T-helper 2 cell treated with Interferon-gamma antibody and Interleukin-4, amounts not matched to agents 5 μg/mL and 100 μg/mL, for 36 hours (primary cell): ENCODE data around the gene LSM14B.
"Not testable (repeated sequence)": the region's sequence is repeated elsewhere in the genome, so short reads cannot be mapped to it uniquely, and the experiment has no call there.

Experiments used
- DNase-seq: peaks from one replicate; pipeline ENCODE4 v3.0.0; 2021; ENCODE audit warnings: low spot score
- H3K27ac Mint-ChIP-seq: one replicate; pipeline ENCODE4 v1.8.0; 2021; ENCODE audit warnings: mild to moderate bottlenecking, mixed read lengths
- H3K27me3 Mint-ChIP-seq: one replicate; pipeline ENCODE4 v1.8.0; 2021; ENCODE audit warnings: low read depth, mixed read lengths
- H3K36me3 Mint-ChIP-seq: one replicate; pipeline ENCODE4 v1.8.0; 2021; ENCODE audit warnings: low read depth, mixed read lengths
- H3K4me1 Mint-ChIP-seq: one replicate; pipeline ENCODE4 v1.8.0; 2021; ENCODE audit warnings: low read depth, mixed read lengths
- H3K4me3 Mint-ChIP-seq: one replicate; pipeline ENCODE4 v1.8.0; 2022; ENCODE audit warnings: mild to moderate bottlenecking, moderate library complexity, mixed read lengths
- H3K9me3 Mint-ChIP-seq: one replicate; pipeline ENCODE4 v1.8.0; 2021; ENCODE audit warnings: mixed read lengths

LSM14B gene

GRCh38 chr20:62101078-62101477 lies 21.2 kb upstream of the LSM14B start:
- DNase-seq: no peak
- Mint-ChIP-seq H3K4me3 (no peak overlapping the region), H3K27me3 (no peaks in the 10 kb centered on the region), H3K36me3 (peaks cover 4% of the 10 kb centered on the region), H3K9me3 (peaks cover 36% of the 10 kb centered on the region), H3K27ac (no peak overlapping the region), H3K4me1 (no peaks in the 10 kb centered on the region)

GRCh38 chr20:62103508-62104233 lies 18.6 kb upstream of the LSM14B start:
- H3K4me3 Mint-ChIP-seq: no peak overlapping the region
- peaks cover 58% of the 10 kb centered on the region for H3K9me3 Mint-ChIP-seq
- H3K27me3 Mint-ChIP-seq: no peaks in the 10 kb centered on the region
- H3K36me3 Mint-ChIP-seq: peaks cover 6% of the 10 kb centered on the region
- DNase-seq: no peak
- H3K27ac Mint-ChIP-seq: no peak overlapping the region
- no peaks in the 10 kb centered on the region for H3K4me1 Mint-ChIP-seq

- Mint-ChIP-seq H3K27me3 (no peaks in the 10 kb centered on the region), H3K4me3 (no peak overlapping the region), H3K9me3 (peaks cover 65% of the 10 kb centered on the region), H3K27ac (no peak overlapping the region), H3K4me1 (no peaks in the 10 kb centered on the region), H3K36me3 (peaks cover 10% of the 10 kb centered on the region)
- DNase-seq: no peak
Measured at GRCh38 chr20:62104234-62104789, 18.0 kb upstream of the LSM14B start.

- Mint-ChIP-seq H3K27ac (no peak overlapping the region), H3K4me3 (no peak overlapping the region), H3K36me3 (peaks cover 10% of the 10 kb centered on the region), H3K27me3 (no peaks in the 10 kb centered on the region), H3K4me1 (no peaks in the 10 kb centered on the region), H3K9me3 (peaks cover 63% of the 10 kb centered on the region)
- no peak for DNase-seq
Measured at GRCh38 chr20:62104791-62105345, 17.4 kb upstream of the LSM14B start.

- Mint-ChIP-seq H3K4me1 (no peaks in the 10 kb centered on the region), H3K27ac (no peak overlapping the region), H3K27me3 (no peaks in the 10 kb centered on the region), H3K4me3 (no peak overlapping the region), H3K36me3 (peaks cover 10% of the 10 kb centered on the region), H3K9me3 (peaks cover 62% of the 10 kb centered on the region)
- no peak for DNase-seq
Measured at GRCh38 chr20:62105592-62105991, 16.7 kb upstream of the LSM14B start.

GRCh38 chr20:62111148-62111547 lies 11.1 kb upstream of the LSM14B start:
- H3K27ac Mint-ChIP-seq: no peak overlapping the region
- peaks cover 6% of the 10 kb centered on the region for H3K36me3 Mint-ChIP-seq
- DNase-seq: no peak
- H3K4me3 Mint-ChIP-seq: no peak overlapping the region
- H3K4me1 Mint-ChIP-seq: no peaks in the 10 kb centered on the region
- H3K9me3 Mint-ChIP-seq: peaks cover 48% of the 10 kb centered on the region
- no peaks in the 10 kb centered on the region for H3K27me3 Mint-ChIP-seq

GRCh38 chr20:62112368-62112767 lies 9.9 kb upstream of the LSM14B start:
- Mint-ChIP-seq H3K9me3 (peaks cover 40% of the 10 kb centered on the region), H3K36me3 (peaks cover 4% of the 10 kb centered on the region), H3K27ac (no peak overlapping the region), H3K27me3 (no peaks in the 10 kb centered on the region), H3K4me1 (peaks cover 1% of the 10 kb centered on the region), H3K4me3 (no peak overlapping the region)
- DNase-seq: no peak

GRCh38 chr20:62114894-62115293 lies 7.4 kb upstream of the LSM14B start:
- Mint-ChIP-seq H3K4me3 (no peak overlapping the region), H3K36me3 (no peaks in the 10 kb centered on the region), H3K9me3 (peaks cover 19% of the 10 kb centered on the region), H3K4me1 (peaks cover 14% of the 10 kb centered on the region), H3K27ac (no peak overlapping the region), H3K27me3 (no peaks in the 10 kb centered on the region)
- no peak for DNase-seq

- H3K4me3 Mint-ChIP-seq, DNase-seq, H3K36me3 Mint-ChIP-seq, H3K27me3 Mint-ChIP-seq, H3K27ac Mint-ChIP-seq: not testable (repeated sequence)
- peaks cover 21% of the 10 kb centered on the region for H3K4me1 Mint-ChIP-seq
- H3K9me3 Mint-ChIP-seq: peaks cover 13% of the 10 kb centered on the region
Measured at GRCh38 chr20:62115800-62116407, 6.4 kb upstream of the LSM14B start.

GRCh38 chr20:62116558-62117361 lies 5.5 kb upstream of the LSM14B start:
- H3K4me3 Mint-ChIP-seq: peak overlapping the region; percentile 65

GRCh38 chr20:62117362-62117646 lies 5.0 kb upstream of the LSM14B start:
- H3K4me3 Mint-ChIP-seq: peak overlapping the region; percentile 65
- peaks cover 26% of the 10 kb centered on the region for H3K4me1 Mint-ChIP-seq
- H3K9me3 Mint-ChIP-seq: peaks cover 7% of the 10 kb centered on the region
- H3K36me3 Mint-ChIP-seq: no peaks in the 10 kb centered on the region
- H3K27me3 Mint-ChIP-seq: no peaks in the 10 kb centered on the region
- peak overlapping the region; percentile 20 for H3K27ac Mint-ChIP-seq
- no peak for DNase-seq

More at GRCh38 chr20:62116558-62117361, 5.5 kb upstream of the LSM14B start:
- Mint-ChIP-seq H3K36me3 (no peaks in the 10 kb centered on the region), H3K27me3 (no peaks in the 10 kb centered on the region), H3K27ac (no peak overlapping the region), H3K4me1 (peaks cover 26% of the 10 kb centered on the region), H3K9me3 (peaks cover 9% of the 10 kb centered on the region)
- no peak for DNase-seq

GRCh38 chr20:62117658-62118057 lies 4.6 kb upstream of the LSM14B start:
- Mint-ChIP-seq H3K27me3 (no peaks in the 10 kb centered on the region), H3K4me1 (peaks cover 26% of the 10 kb centered on the region), H3K36me3 (no peaks in the 10 kb centered on the region), H3K27ac (peak overlapping the region; percentile 45), H3K4me3 (peak overlapping the region; percentile 65), H3K9me3 (peaks cover 3% of the 10 kb centered on the region)
- DNase-seq: peak; percentile 51

GRCh38 chr20:62118113-62119043 lies 3.9 kb upstream of the LSM14B start:
- H3K9me3 Mint-ChIP-seq: no peaks in the 10 kb centered on the region
- no peaks in the 10 kb centered on the region for H3K27me3 Mint-ChIP-seq
- H3K4me3 Mint-ChIP-seq: no peak overlapping the region
- H3K27ac Mint-ChIP-seq: peak overlapping the region; percentile 45
- no peaks in the 10 kb centered on the region for H3K36me3 Mint-ChIP-seq
- DNase-seq: no peak
- peaks cover 27% of the 10 kb centered on the region for H3K4me1 Mint-ChIP-seq
